GM12864 (cell line): Measurements from ENCODE around the gene PEX5L.

ENCODE experiments used
- DNase-seq: peaks from one replicate; pipeline ENCODE4 v3.0.0-alpha.2; 2011; ENCODE audit warnings: low read depth
- H3K4me3 ChIP-seq: 2 replicates; pipeline ENCODE4 v1.5.1; 2011; ENCODE audit warnings: mild to moderate bottlenecking, low read depth, low read length, control low read depth
- TF ChIP-seq, protein P1 (sequence below): IDR thresholded peaks from 2 replicates; pipeline ENCODE4 v1.5.1; 2011; ENCODE audit warnings: low read depth, mild to moderate bottlenecking, moderate library complexity, low read length, control low read depth, inconsistent platforms; ENCODE audit errors: missing control alignments

The PEX5L gene

DNA sequence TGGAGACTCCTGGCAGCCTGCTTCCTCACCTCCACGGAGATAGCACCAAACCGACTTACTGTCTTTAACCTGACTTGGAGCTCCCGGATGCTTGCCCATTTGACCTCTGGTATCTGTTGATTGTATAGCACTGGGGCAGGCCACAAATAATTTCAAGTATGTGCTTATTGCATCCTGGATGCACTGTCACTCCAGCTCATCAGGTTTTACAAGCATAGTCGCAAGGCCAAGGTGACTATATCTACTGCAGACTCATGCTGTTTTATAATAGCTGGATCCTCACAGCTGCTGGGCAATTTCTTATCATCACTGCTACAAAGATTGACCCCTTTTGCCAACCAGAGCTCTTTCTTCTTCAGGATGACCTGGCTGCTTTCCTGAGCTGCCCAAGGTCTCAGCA, 45.6 kb downstream of the PEX5L start:
- TF ChIP-seq, protein P1, sequence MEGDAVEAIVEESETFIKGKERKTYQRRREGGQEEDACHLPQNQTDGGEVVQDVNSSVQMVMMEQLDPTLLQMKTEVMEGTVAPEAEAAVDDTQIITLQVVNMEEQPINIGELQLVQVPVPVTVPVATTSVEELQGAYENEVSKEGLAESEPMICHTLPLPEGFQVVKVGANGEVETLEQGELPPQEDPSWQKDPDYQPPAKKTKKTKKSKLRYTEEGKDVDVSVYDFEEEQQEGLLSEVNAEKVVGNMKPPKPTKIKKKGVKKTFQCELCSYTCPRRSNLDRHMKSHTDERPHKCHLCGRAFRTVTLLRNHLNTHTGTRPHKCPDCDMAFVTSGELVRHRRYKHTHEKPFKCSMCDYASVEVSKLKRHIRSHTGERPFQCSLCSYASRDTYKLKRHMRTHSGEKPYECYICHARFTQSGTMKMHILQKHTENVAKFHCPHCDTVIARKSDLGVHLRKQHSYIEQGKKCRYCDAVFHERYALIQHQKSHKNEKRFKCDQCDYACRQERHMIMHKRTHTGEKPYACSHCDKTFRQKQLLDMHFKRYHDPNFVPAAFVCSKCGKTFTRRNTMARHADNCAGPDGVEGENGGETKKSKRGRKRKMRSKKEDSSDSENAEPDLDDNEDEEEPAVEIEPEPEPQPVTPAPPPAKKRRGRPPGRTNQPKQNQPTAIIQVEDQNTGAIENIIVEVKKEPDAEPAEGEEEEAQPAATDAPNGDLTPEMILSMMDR = no peak
- H3K4me3 ChIP-seq = no peak overlapping the region
- no peak for DNase-seq

DNA sequence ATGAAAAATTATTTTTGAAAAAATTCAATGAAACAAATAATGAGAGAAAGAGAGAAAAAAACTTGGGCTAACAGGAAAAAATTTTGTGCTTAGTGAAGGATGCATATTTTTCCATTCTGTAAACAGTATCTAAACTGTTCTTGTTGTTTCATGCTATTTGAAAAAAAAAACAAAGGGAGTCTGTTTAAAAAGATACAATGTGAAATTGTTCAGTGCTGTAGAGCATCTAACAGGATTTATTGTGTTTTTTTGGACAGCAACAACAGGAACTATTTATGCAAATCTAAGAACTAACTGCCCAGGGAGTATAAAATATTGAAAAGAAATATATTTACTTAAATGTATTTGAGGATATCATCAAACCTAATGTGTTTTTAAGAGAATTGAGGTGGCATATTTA, 55.1 kb downstream of the PEX5L start:
- TF ChIP-seq, protein P1 = no peak
- DNase-seq = no peak
- H3K4me3 ChIP-seq = no peak overlapping the region

DNA sequence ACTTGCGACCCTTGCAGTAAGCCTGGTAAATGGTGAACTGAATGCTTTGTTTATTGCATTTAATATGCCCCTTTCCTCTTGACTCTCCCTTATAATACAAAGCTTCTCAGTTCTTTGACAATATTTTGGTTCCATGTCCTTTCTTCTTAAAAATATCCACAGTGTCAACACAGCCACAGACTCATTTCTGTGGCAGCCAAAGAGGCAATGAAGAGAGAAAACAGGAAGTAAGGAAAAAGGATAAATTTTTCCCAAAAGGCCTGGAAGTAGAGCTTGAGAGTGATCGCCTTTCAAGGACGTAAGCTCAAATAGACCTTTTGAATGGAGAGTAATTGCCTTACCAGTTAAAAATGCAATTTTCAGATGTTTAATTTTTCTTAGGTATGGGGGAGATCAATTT, 59.4 kb downstream of the PEX5L start:
- DNase-seq = no peak
- H3K4me3 ChIP-seq = no peak overlapping the region
- TF ChIP-seq, protein P1 = no peak

DNA sequence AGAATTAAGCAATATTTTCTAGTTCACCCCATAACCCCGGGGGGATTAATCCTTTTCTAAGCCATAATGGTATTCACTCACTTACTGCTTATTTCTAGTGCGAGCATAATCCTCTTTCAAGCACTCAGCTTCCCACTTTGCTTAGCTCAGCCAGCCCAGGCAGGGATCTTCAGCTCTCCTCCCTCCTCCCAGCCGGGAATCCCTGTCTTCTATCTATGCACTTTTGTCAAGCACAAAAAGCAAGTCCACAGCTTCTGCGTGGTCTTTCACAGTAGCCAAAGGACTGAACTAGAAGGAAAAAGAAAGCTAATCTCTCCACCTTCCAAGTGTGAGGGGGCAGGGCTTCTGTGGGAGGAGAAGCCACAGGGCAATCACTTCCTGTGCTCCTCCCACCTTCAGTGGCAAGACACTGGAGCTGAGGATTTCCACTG, 62.8 kb downstream of the PEX5L start:
- H3K4me3 ChIP-seq = no peak overlapping the region
- TF ChIP-seq, protein P1 = no peak
- DNase-seq = no peak

DNA sequence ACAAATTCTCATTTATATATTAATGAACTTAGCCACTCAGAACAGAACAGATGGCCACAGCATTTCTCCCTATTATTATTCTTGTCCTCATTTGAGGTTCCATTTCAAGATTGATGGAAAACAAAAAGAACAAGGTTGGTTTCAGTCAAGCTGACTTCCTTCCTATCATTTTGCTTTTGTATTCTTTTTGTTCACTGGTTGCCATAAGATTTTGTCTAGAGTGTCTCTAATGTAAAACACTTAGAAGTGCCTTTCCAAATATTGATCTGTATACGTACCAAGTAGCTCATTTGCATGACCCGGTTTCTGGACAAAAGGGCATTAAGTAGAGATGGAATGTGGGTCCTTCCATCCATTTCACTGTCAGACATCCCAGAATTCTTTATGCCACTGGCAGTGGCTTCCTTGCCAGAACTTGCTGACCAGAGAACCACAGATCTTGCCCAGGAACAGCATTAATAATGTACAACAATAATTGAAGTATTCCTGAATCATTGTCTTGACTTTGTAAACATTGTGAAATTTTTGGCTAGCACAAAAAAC, 63.8 kb downstream of the PEX5L start:
- no peak overlapping the region for H3K4me3 ChIP-seq
- no peak for DNase-seq
- TF ChIP-seq, protein P1 = no peak

DNA sequence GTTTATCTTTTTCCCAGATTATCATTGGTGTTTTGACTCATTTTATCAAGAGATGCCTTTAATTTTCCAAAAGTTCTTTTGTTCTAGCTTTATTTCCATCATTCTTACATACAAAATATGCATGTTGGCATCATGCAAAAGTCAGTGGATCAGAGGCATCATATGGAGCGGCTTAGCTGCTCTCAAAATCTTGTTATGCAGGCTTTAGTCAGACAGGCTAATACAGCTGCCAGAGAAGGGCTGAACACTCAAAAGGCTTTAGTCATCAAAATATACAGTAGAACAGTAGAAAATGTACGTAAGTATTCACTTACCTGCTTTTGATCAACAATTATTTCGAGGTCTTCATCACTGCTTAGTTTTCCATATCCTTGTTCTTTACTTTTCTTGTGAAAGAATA, 65.5 kb downstream of the PEX5L start:
- TF ChIP-seq, protein P1 = no peak
- H3K4me3 ChIP-seq = no peak overlapping the region
- no peak for DNase-seq

DNA sequence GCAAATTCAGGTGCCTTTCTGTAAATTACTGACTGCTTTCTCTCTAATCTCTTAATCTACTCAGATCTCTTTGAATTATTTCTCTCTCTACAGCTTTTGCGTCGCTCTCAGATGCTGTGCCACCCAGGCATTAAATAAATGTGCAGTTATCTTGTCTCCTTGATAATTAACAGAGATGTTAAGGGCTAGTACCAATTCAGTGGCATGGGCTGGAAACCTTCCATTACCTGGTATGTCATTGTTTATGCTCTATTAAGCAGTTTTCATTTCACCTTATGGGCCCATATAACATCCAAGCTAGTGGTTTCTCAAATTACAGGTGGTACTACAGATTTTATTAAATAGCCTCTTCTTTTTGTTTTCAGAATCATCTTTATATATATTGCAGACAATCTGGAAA, 66.0 kb downstream of the PEX5L start:
- no peak overlapping the region for H3K4me3 ChIP-seq
- DNase-seq = no peak
- TF ChIP-seq, protein P1 = no peak
